Activated CD4-positive, CD25-positive, alpha-beta regulatory T cell treated with anti-CD3 and anti-CD28 coated beads, Interleukin-2, amount 50 U/mL, for 24 hours (primary cell): ENCODE data around the gene TMBIM1.

Source experiments
- ATAC-seq, 2 donors: fragments of 150-1000 bp; cut with Tn5 transposase; one replicate each; pipeline ENCODE4 v1.10.0; 2021; ENCODE audit warnings: mild to moderate bottlenecking in 1 of 2, moderate library complexity in 1 of 2

Gene TMBIM1

GRCh38 chr2:218272531-218273212, 19.6 kb downstream of the TMBIM1 start:
- ATAC-seq = peak; percentile 3 to 7

- no peak for ATAC-seq
These were observed 20.3 kb downstream of the TMBIM1 start for GRCh38 chr2:218271865-218272530.

- ATAC-seq = no peak
These were observed 20.9 kb downstream of the TMBIM1 start for GRCh38 chr2:218271487-218271797.

- no peak for ATAC-seq
These were observed 21.4 kb downstream of the TMBIM1 start for GRCh38 chr2:218270721-218271486.

GRCh38 chr2:218269900-218270720, 22.2 kb downstream of the TMBIM1 start, which contains the start of the genes AAMP and PNKD:
AAMP (minus strand) TSS chr2:218270137; CDS start chr2:218270086, 51 bp downstream.
PNKD (plus strand) TSS chr2:218270519; CDS start chr2:218270536, 17 bp downstream.
- peak; percentile 94 to 95 for ATAC-seq

GRCh38 chr2:218267259-218267658, 25.0 kb downstream of the TMBIM1 start:
- no peak for ATAC-seq

- no peak for ATAC-seq
These were observed 25.9 kb downstream of the TMBIM1 start for GRCh38 chr2:218266316-218266979.

GRCh38 chr2:218265626-218266025, 26.7 kb downstream of the TMBIM1 start:
- ATAC-seq = no peak

GRCh38 chr2:218264773-218265561, 27.3 kb downstream of the TMBIM1 start:
- ATAC-seq = no peak

GRCh38 chr2:218263817-218264641, 28.3 kb downstream of the TMBIM1 start:
- ATAC-seq = peak; percentile 44 to 58

- no peak for ATAC-seq
These were observed 29.4 kb downstream of the TMBIM1 start for GRCh38 chr2:218262631-218263586.

- ATAC-seq = no peak
These were observed 30.1 kb downstream of the TMBIM1 start for GRCh38 chr2:218262237-218262600.

GRCh38 chr2:218261423-218262236, 30.7 kb downstream of the TMBIM1 start:
- ATAC-seq = no peak

- ATAC-seq = no peak
These were observed 31.4 kb downstream of the TMBIM1 start, which contains the start of gene GPBAR1 for GRCh38 chr2:218260742-218261422. GPBAR1 (plus strand) TSS chr2:218261015; CDS start chr2:218262725, 1,710 bp downstream.

- no peak for ATAC-seq
These were observed 32.1 kb downstream of the TMBIM1 start for GRCh38 chr2:218260166-218260565.

- no peak for ATAC-seq
These were observed 33.0 kb downstream of the TMBIM1 start for GRCh38 chr2:218259099-218259961.
